ENCODE measurements around the gene PCED1A. TPM values are rescaled to one million over a fixed set of nuclear protein-coding genes. Genes with fewer than 3 reads are reported as not detected.

PCED1A gene
- total RNA-seq, 1 experiment from 2014 or later: 42.1 TPM

DNA sequence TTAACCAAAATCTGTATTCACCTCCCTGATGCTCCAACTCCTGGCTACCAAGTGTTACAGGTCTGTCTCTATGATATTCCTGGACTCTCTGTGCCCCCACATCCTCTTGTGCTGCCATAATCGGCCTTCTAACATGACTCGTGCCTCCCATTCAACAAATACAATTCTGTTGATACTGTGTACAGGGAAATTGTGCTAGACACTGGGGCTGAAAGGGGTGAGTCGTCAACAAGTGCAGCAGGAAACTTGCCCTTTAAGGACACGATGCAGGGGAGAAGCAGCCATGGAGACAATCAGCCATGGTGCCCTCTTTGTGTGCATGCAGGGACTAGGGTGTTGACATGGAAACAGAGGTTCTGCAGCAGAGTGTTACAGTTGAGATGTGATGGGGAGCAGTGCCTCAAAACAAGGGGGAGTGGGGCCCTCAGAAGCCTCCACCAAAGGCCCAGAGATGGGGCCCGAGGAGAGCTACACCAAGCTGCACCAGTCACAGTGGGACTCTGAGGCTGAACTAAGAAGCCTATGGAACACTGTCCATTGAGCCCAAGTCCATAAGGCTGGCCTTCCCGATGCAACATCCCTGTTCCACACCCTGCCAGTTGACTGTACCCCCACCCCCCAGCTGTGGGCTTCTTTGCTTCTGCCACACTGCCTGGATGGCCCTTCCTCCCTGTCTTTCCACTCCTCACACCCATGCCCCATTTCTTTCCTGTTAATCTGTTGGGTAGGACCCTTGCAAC lies 3.1 kb downstream of the PCED1A start:
- H3K9me3 Mint-ChIP-seq (ENCODE audit: unreplicated experiment): no peaks in the 10 kb centered on the region
- ChIA-PET POLR2A (interaction anchor here (1.0 to 1.2 kb wide), 2 partner anchors 25 to 139 kb away, joined by 3 to 4 read pairs; no protein-coding TSS in a partner anchor), CTCF (no interaction called here)
- no peak overlapping the region for H3K27ac Mint-ChIP-seq (ENCODE audit: low read depth, unreplicated experiment)
- H3K27me3 Mint-ChIP-seq (ENCODE audit: insufficient read depth, unreplicated experiment): no peaks in the 10 kb centered on the region
- intact Hi-C loops (cut with micrococcal nuclease): no loop called here
- H3K4me1 Mint-ChIP-seq (ENCODE audit: insufficient read depth, unreplicated experiment): peaks cover 7% of the 10 kb centered on the region
- TF ChIP-seq CTCF (IDR thresholded peaks at IDR 0.05; ENCODE audit: unreplicated experiment): no peak
- BruUV-seq (replicated peaks): no TSS peak
- H3K36me3 Mint-ChIP-seq (ENCODE audit: insufficient read depth, unreplicated experiment): peaks cover 13% of the 10 kb centered on the region
- no peak overlapping the region for H3K4me3 Mint-ChIP-seq (ENCODE audit: unreplicated experiment)
- no peak for DNase-seq (ENCODE audit: unreplicated experiment)

GRCh38 chr20:2836035-2836434 lies 4.4 kb downstream of the PCED1A start:
- no TSS peak for BruUV-seq (replicated peaks)
- no peak for TF ChIP-seq CTCF (IDR thresholded peaks at IDR 0.05; ENCODE audit: unreplicated experiment)
- Mint-ChIP-seq H3K4me3 (ENCODE audit: unreplicated experiment) (no peak overlapping the region), H3K27me3 (ENCODE audit: insufficient read depth, unreplicated experiment) (no peaks in the 10 kb centered on the region), H3K27ac (ENCODE audit: low read depth, unreplicated experiment) (no peak overlapping the region), H3K4me1 (ENCODE audit: insufficient read depth, unreplicated experiment) (peaks cover 7% of the 10 kb centered on the region), H3K36me3 (ENCODE audit: insufficient read depth, unreplicated experiment) (peaks cover 7% of the 10 kb centered on the region), H3K9me3 (ENCODE audit: unreplicated experiment) (no peaks in the 10 kb centered on the region)
- ChIA-PET POLR2A (interaction anchor here (0.6 to 1.2 kb wide), 3 partner anchors 26 to 137 kb away, joined by 3 to 4 read pairs (median 3); no protein-coding TSS in a partner anchor), CTCF (no interaction called here)
- intact Hi-C loops (cut with micrococcal nuclease): no loop called here
- no peak for DNase-seq (ENCODE audit: unreplicated experiment)

DNA sequence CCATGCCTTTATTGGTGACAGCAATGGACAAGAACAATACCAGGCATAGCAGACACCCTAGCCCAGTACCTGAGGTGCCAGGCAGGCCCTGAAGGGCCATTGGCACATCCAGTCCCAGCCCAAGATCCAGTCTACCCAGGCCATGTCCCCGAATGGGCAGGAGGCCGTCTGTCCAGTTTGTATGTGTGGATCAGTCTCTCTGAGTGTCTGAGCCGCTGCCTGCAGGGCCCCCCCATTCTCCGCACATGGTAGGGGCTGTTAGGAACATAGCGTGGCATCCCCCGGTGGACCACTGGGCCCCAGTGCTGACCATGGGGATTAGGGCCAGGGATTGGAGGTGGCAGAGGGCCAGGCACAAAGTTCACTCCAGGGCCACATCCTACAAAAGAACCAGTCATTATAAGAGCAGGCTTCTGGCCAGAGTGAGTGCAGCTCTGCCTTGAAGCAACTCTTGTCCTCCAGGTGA lies 5.1 kb downstream of the PCED1A start:
- Mint-ChIP-seq H3K4me1 (ENCODE audit: insufficient read depth, unreplicated experiment) (peaks cover 7% of the 10 kb centered on the region), H3K9me3 (ENCODE audit: unreplicated experiment) (no peaks in the 10 kb centered on the region), H3K27me3 (ENCODE audit: insufficient read depth, unreplicated experiment) (no peaks in the 10 kb centered on the region), H3K4me3 (ENCODE audit: unreplicated experiment) (no peak overlapping the region), H3K27ac (ENCODE audit: low read depth, unreplicated experiment) (no peak overlapping the region), H3K36me3 (ENCODE audit: insufficient read depth, unreplicated experiment) (peaks cover 7% of the 10 kb centered on the region)
- no peak for DNase-seq (ENCODE audit: unreplicated experiment)
- TSS peak; percentile 3 for BruUV-seq (replicated peaks)
- TF ChIP-seq CTCF (IDR thresholded peaks at IDR 0.05; ENCODE audit: unreplicated experiment): no peak
- ChIA-PET POLR2A (no interaction called here), CTCF (no interaction called here)
- intact Hi-C loops (cut with micrococcal nuclease): no loop called here

GRCh38 chr20:2834401-2835110 lies 5.9 kb downstream of the PCED1A start:
- H3K27ac Mint-ChIP-seq (ENCODE audit: low read depth, unreplicated experiment): no peak overlapping the region
- DNase-seq (ENCODE audit: unreplicated experiment): no peak
- ChIA-PET POLR2A (interaction anchor here (0.6 to 0.7 kb wide), 2 partner anchors 29 to 58 kb away, joined by 4 to 5 read pairs; no protein-coding TSS in a partner anchor), CTCF (interaction anchor here (0.7 to 0.9 kb wide), 2 partner anchors 14 to 89 kb away, joined by 3 read pairs; no protein-coding TSS in a partner anchor)
- intact Hi-C loops (cut with micrococcal nuclease): no loop called here
- peaks cover 7% of the 10 kb centered on the region for H3K36me3 Mint-ChIP-seq (ENCODE audit: insufficient read depth, unreplicated experiment)
- H3K27me3 Mint-ChIP-seq (ENCODE audit: insufficient read depth, unreplicated experiment): peaks cover 6% of the 10 kb centered on the region
- no peak for TF ChIP-seq CTCF (IDR thresholded peaks at IDR 0.05; ENCODE audit: unreplicated experiment)
- no TSS peak for BruUV-seq (replicated peaks)
- H3K9me3 Mint-ChIP-seq (ENCODE audit: unreplicated experiment): no peaks in the 10 kb centered on the region
- peaks cover 5% of the 10 kb centered on the region for H3K4me1 Mint-ChIP-seq (ENCODE audit: insufficient read depth, unreplicated experiment)
- H3K4me3 Mint-ChIP-seq (ENCODE audit: unreplicated experiment): no peak overlapping the region
